Thyroid gland (tissue), 4 donors: ENCODE data around the gene CHRD.

ENCODE experiments used
- CTCF ChIP-seq, 6 experiments: fragments of 200-600 bp in 3 of 6; fragments of 450-650 bp in 3 of 6; sonication (generic) in 3 of 6; IDR thresholded peaks; one replicate each; pipeline ENCODE4 v1.5.1; 2016 to 2019; ENCODE audit warnings: antibody characterized with exemption in 6 of 6, mild to moderate bottlenecking in 2 of 6, inconsistent platforms in 1 of 6, moderate library complexity in 1 of 6
- POLR2A ChIP-seq, 2 donors: fragments of 450-650 bp; IDR thresholded peaks; one replicate each; pipeline ENCODE4 v1.6.1; 2017; ENCODE audit warnings: antibody characterized with exemption in 2 of 2, mild to moderate bottlenecking in 2 of 2, moderate library complexity in 1 of 2

- TF ChIP-seq CTCF (IDR thresholded peaks at IDR 0.05) = no peak
- no peak for TF ChIP-seq POLR2A (IDR thresholded peaks at IDR 0.05)
Observed at GRCh38 chr3:184358124-184358767, 21.6 kb upstream of the CHRD start.
